HEK293 (cell line): ENCODE measurements around the gene CLDN3.
A peak's percentile ranks its signal among the peaks of the same experiment; 100 is the strongest.

Source experiments
- CTCF ChIA-PET: fragments of 350-600 bp; formaldehyde crosslinking; extraction: SDS; loops from one replicate; lab custom pipeline; 2021; ENCODE audit warnings: antibody characterized with exemption; lab: Yijun Ruan, JAX
- POLR2A ChIA-PET: fragments of 300-600 bp; formaldehyde crosslinking; extraction: SDS; loops from one replicate; lab custom pipeline; 2020; ENCODE audit warnings: antibody characterized with exemption, inconsistent platforms; lab: Yijun Ruan, JAX
- H3K27ac ChIP-seq: fragments of 200-500 bp; sonication (Bioruptor generic); 2 replicates; pipeline ENCODE4 v1.5.1; 2014; ENCODE audit warnings: low read depth, low read length, control low read depth, inconsistent platforms; ENCODE audit errors: extremely low read depth
- H3K36me3 ChIP-seq, 2 experiments: fragments of 200-500 bp in 1 of 2; sonication (Bioruptor generic) in 1 of 2; 1 replicate in 1 of 2; 2 replicates in 1 of 2; pipeline ENCODE4 v1.5.1; 2014 to 2017; ENCODE audit warnings: inconsistent platforms in 2 of 2, low read length in 2 of 2; ENCODE audit not compliant: control insufficient read depth in 2 of 2, insufficient read depth in 1 of 2
- H3K4me1 ChIP-seq: fragments of 200-500 bp; sonication (Bioruptor generic); 2 replicates; pipeline ENCODE4 v1.5.1; 2014; ENCODE audit warnings: mild to moderate bottlenecking, low read length, inconsistent platforms; ENCODE audit not compliant: control insufficient read depth, insufficient read depth
- H3K4me3 ChIP-seq: 2 replicates; pipeline ENCODE4 v1.5.1; 2011; ENCODE audit warnings: low read depth, mild to moderate bottlenecking, control low read depth, low read length, moderate library complexity
- H3K9me3 ChIP-seq: fragments of 200-500 bp; sonication (Bioruptor generic); 2 replicates; pipeline ENCODE4 v1.5.1; 2014; ENCODE audit warnings: low read depth, low read length, inconsistent platforms; ENCODE audit not compliant: control insufficient read depth, insufficient read depth
- RBAK ChIP-seq: fragments of 450-650 bp; formaldehyde crosslinking; IDR thresholded peaks from 2 replicates; pipeline ENCODE4 v1.5.1; 2016; ENCODE audit warnings: missing biosample characterization, missing genetic modification characterization
- REPIN1 ChIP-seq: fragments of 450-650 bp; formaldehyde crosslinking; IDR thresholded peaks from 2 replicates; pipeline ENCODE4 v1.5.1; 2017; ENCODE audit warnings: missing biosample characterization, missing genetic modification characterization, low read depth
- SCRT2 ChIP-seq: fragments of 450-650 bp; formaldehyde crosslinking; IDR thresholded peaks from 2 replicates; pipeline ENCODE4 v1.5.1; 2016; ENCODE audit warnings: missing biosample characterization, missing genetic modification characterization
- SP2 ChIP-seq: fragments of 450-650 bp; formaldehyde crosslinking; IDR thresholded peaks from 2 replicates; pipeline ENCODE4 v1.5.1; 2016; ENCODE audit warnings: missing biosample characterization, missing genetic modification characterization
- SP3 ChIP-seq: fragments of 450-650 bp; formaldehyde crosslinking; IDR thresholded peaks from 2 replicates; pipeline ENCODE4 v1.5.1; 2016; ENCODE audit warnings: missing biosample characterization, missing genetic modification characterization
- TSHZ1 ChIP-seq: fragments of 450-650 bp; formaldehyde crosslinking; IDR thresholded peaks from 2 replicates; pipeline ENCODE4 v1.5.1; 2016; ENCODE audit warnings: missing biosample characterization, missing genetic modification characterization, borderline replicate concordance
- ZBTB49 ChIP-seq: fragments of 450-650 bp; formaldehyde crosslinking; IDR thresholded peaks from 2 replicates; pipeline ENCODE4 v1.5.1; 2016; ENCODE audit warnings: missing biosample characterization, missing genetic modification characterization, low read depth
- ZEB2 ChIP-seq: fragments of 450-650 bp; formaldehyde crosslinking; IDR thresholded peaks from 2 replicates; pipeline ENCODE4 v1.5.1; 2016; ENCODE audit warnings: missing biosample characterization, missing genetic modification characterization
- ZNF10 ChIP-seq: fragments of 450-650 bp; formaldehyde crosslinking; IDR thresholded peaks from 2 replicates; pipeline ENCODE4 v1.5.1; 2017; ENCODE audit warnings: missing biosample characterization, missing genetic modification characterization
- ZNF114 ChIP-seq: fragments of 450-650 bp; formaldehyde crosslinking; IDR thresholded peaks from 2 replicates; pipeline ENCODE4 v1.5.0; 2017; ENCODE audit warnings: missing biosample characterization, missing genetic modification characterization
- ZNF140 ChIP-seq: fragments of 450-650 bp; formaldehyde crosslinking; IDR thresholded peaks from 2 replicates; pipeline ENCODE4 v1.5.1; 2016; ENCODE audit warnings: missing biosample characterization, missing genetic modification characterization
- ZNF146 ChIP-seq: fragments of 450-650 bp; formaldehyde crosslinking; IDR thresholded peaks from 2 replicates; pipeline ENCODE4 v1.5.1; 2016; ENCODE audit warnings: missing biosample characterization, missing genetic modification characterization
- ZNF292 ChIP-seq: fragments of 450-650 bp; formaldehyde crosslinking; IDR thresholded peaks from 2 replicates; pipeline ENCODE4 v1.5.1; 2016; ENCODE audit warnings: low read depth, missing biosample characterization, missing genetic modification characterization, borderline replicate concordance
- ZNF510 ChIP-seq: fragments of 450-650 bp; formaldehyde crosslinking; IDR thresholded peaks from 2 replicates; pipeline ENCODE4 v1.5.1; 2018; ENCODE audit warnings: mild to moderate bottlenecking, missing genetic modification characterization, missing biosample characterization; ENCODE audit not compliant: insufficient replicate concordance
- ZNF518A ChIP-seq: fragments of 450-650 bp; formaldehyde crosslinking; conservative IDR thresholded peaks from 2 replicates; pipeline ENCODE4 v1.5.1; 2016; ENCODE audit warnings: low read depth, missing biosample characterization, missing genetic modification characterization
- ZNF555 ChIP-seq: fragments of 450-650 bp; formaldehyde crosslinking; conservative IDR thresholded peaks from 2 replicates; pipeline ENCODE4 v1.5.1; 2017; ENCODE audit warnings: missing biosample characterization, mild to moderate bottlenecking, missing genetic modification characterization, inconsistent platforms
- ZNF561 ChIP-seq: fragments of 450-650 bp; IDR thresholded peaks from 2 replicates; pipeline ENCODE4 v1.5.1; 2018; ENCODE audit warnings: missing biosample characterization, missing genetic modification characterization, borderline replicate concordance
- ZNF596 ChIP-seq: fragments of 450-650 bp; IDR thresholded peaks from 2 replicates; pipeline ENCODE4 v1.5.0; 2018; ENCODE audit warnings: missing biosample characterization, mild to moderate bottlenecking, missing genetic modification characterization, moderate library complexity
- ZNF623 ChIP-seq: fragments of 450-650 bp; formaldehyde crosslinking; IDR thresholded peaks from 2 replicates; pipeline ENCODE4 v1.5.1; 2016; ENCODE audit warnings: missing biosample characterization, missing genetic modification characterization
- ZNF645 ChIP-seq: fragments of 450-650 bp; formaldehyde crosslinking; IDR thresholded peaks from 2 replicates; pipeline ENCODE4; 2016; ENCODE audit warnings: missing biosample characterization, missing genetic modification characterization
- ZNF660 ChIP-seq: fragments of 450-650 bp; IDR thresholded peaks from 2 replicates; pipeline ENCODE4 v1.5.1; 2018; ENCODE audit warnings: missing biosample characterization, mild to moderate bottlenecking, missing genetic modification characterization
- ZSCAN18 ChIP-seq: fragments of 450-650 bp; formaldehyde crosslinking; IDR thresholded peaks from 2 replicates; pipeline ENCODE4 v1.5.1; 2016; ENCODE audit warnings: missing biosample characterization, missing genetic modification characterization
- ZSCAN30 ChIP-seq: fragments of 450-650 bp; IDR thresholded peaks from 2 replicates; pipeline ENCODE4 v1.5.1; 2018; ENCODE audit warnings: missing biosample characterization, mild to moderate bottlenecking, missing genetic modification characterization, moderate library complexity

CLDN3 gene

GRCh38 chr7:73770002-73770859, at the start of gene CLDN3:
Gene CLDN3 (minus strand): TSS chr7:73770270. CDS start chr7:73770049, 221 bp downstream.
- Histone ChIP-seq H3K4me3 (peak within 1 kb of the TSS; percentile 50), H3K27ac (no peak within 1 kb of the TSS; the same call in 1 of the 2 replicates), H3K9me3 (no peaks in the 10 kb centered on the region), H3K36me3 (no peaks in the 10 kb centered on the region), H3K4me1 (no peaks in the 10 kb centered on the region)
- ChIA-PET CTCF (interaction anchor here (0.5 to 0.6 kb wide), 2 partner anchors 70 to 93 kb away, joined by 3 read pairs; no protein-coding TSS in a partner anchor), POLR2A (interaction anchor here (1.0 to 2.4 kb wide), 3 partner anchors 10 to 31 kb away, joined by 3 to 15 read pairs (median 4); partner anchors contain the start of gene ABHD11)
- TF ChIP-seq ZNF645 (tag by site-specific recombination): no peak
- no peak for TF ChIP-seq ZNF140 (tag by site-specific recombination)
- no peak for TF ChIP-seq ZNF596 (tag by site-specific recombination)
- peak; percentile 60; the same call in 1 of the 2 replicates for TF ChIP-seq ZNF10
- TF ChIP-seq RBAK (tag by site-specific recombination): no peak
- no peak for TF ChIP-seq ZNF510 (tag by site-specific recombination)
- TF ChIP-seq SP2 (tag by site-specific recombination): peak; percentile 81
- peak; percentile 41; the same call in 1 of the 2 replicates for TF ChIP-seq ZEB2 (tag by site-specific recombination)
- no peak for TF ChIP-seq ZNF623
- TF ChIP-seq ZBTB49 (tag by site-specific recombination): no peak
- no peak; the same call in 1 of the 2 replicates for TF ChIP-seq ZNF561 (tag by site-specific recombination)
- TF ChIP-seq SCRT2 (tag by site-specific recombination): peak; percentile 83
- no peak for TF ChIP-seq ZNF146
- TF ChIP-seq SP3: peak; percentile 90
- no peak for TF ChIP-seq ZNF660 (tag by site-specific recombination)
- TF ChIP-seq ZNF518A (tag by site-specific recombination): no peak
- no peak for TF ChIP-seq ZNF292 (tag by site-specific recombination)
- no peak for TF ChIP-seq ZSCAN30 (tag by site-specific recombination)
- TF ChIP-seq ZNF555 (tag by site-specific recombination): no peak
- TF ChIP-seq ZNF114: no peak
- no peak for TF ChIP-seq REPIN1 (tag by site-specific recombination)
- no peak for TF ChIP-seq ZSCAN18 (tag by site-specific recombination)
- TF ChIP-seq TSHZ1 (tag by site-specific recombination): no peak
